GM21515 (cell line): Measurements from ENCODE around the gene LRRIQ4.
A peak's percentile ranks its signal among the peaks of the same experiment; 100 is the strongest.

Experiments used
- ATAC-seq: cut with Tn5 transposase; IDR thresholded peaks from one replicate; pipeline ENCODE4 v1.9.1; 2021; ENCODE audit not compliant: unreplicated experiment

LRRIQ4 gene

DNA sequence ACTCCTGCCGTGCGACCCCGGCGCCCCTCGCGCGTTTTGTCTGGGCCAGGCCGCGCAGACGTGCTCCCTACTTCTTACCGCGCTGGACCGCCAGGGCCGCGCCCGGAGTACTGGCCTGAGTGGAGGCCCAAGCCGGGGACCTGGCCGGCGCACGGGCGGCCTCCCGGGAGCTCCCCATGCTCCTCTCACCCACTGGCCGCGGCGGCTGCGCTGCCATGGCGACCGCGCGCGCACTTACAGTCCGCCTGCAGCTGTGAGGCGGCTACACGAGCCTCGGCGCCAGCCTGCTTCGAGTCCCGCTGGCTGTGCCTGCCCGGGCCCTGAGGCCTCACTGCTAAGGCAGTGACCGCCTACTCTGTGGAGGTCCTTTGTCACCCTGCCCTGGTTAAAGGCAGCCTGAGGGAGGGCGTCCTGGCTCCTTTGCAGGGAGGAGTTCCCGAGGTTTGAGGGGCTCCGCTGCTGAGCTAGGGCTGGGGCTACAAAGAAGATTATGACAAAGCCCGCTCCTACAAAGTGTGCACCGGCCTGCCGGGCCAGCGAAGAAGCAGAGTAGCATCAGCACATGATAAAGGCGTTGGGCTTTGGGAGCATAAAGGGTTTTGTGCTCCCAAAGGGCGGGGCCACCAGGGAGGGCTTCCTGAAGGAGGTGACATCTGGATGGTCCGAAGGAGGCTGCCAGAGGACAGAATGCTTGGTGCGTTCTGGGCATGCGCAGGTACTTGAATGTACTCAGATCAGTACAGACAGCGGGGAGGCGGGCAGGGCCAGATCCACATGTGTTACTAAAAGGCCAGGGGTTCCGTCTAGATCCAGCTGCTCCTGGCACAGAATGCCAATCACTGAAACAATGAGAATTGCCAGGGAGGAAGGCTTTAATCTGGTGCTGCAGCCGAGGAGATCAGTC lies at the start of gene LRRIQ4, which contains the start of gene LRRC34:
LRRIQ4 (plus strand) TSS at position 539 of the 904 bp plus-strand sequence. CDS start 9,052 bp downstream, outside the sequence.
LRRC34 (minus strand) TSS at position 573 of the 904 bp plus-strand sequence; CDS start at position 217, 356 bp downstream.
- ATAC-seq: peak; percentile 65

DNA sequence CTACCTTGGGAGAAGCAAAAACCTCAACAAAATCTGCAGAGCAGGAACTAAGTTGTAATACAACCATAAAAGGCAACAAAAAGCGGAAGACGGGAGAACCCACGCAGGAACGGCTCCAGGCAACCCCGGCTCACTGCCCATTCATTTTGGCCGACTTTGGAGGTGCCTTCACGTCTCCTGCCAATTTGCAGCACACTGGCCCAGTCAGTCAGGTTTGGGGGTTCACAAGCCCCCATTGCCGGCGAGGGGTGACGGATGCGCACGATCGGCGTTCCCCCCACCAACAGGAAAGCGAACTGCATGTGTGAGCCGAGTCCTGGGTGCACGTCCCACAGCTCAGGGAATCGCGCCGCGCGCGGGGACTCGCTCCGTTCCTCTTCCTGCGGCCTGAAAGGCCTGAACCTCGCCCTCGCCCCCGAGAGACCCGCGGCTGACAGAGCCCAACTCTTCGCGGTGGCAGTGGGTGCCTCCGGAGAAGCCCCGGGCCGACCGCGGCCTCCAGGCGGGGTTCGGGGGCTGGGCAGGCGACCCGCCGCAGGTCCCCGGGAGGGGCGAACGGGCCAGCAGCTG lies 48.3 kb upstream of the LRRIQ4 start:
- ATAC-seq: peak; percentile 32

DNA sequence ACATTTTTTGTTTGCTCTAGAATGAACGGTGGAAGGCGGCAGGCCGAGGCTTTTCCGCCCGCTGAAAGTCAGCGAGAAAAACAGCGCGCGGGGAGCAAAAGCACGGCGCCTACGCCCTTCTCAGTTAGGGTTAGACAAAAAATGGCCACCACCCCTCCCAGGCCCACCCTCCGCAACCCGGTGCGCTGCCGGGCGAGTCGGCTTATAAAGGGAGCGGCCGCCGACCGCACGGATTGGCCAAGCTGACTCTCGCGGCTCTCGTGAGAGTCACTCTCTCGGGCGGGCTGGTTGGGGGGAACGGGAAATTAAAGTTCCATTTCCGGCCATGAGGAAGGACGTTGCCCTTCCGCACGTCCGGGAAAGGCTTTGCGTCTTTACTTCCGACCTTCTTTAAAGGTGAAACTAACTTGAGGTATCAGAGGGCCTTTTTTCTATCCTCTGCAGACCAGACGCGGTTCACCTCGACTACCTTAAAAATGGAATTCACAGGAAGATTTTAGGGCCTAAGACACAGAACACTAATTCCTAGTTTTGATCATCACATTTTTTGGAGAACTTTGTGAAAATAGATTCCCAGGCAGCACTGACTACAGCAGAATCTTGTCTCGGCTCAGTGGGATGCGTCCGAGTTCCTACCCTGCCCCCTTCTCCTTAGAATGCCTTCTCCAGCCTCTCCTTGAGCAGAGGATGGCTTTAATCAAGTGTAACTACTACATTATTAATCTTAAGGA lies 47.6 kb upstream of the LRRIQ4 start, which contains the start of gene TERC:
TERC (minus strand) TSS at position 179 of the 731 bp plus-strand sequence.
- ATAC-seq: peak; percentile 80

DNA sequence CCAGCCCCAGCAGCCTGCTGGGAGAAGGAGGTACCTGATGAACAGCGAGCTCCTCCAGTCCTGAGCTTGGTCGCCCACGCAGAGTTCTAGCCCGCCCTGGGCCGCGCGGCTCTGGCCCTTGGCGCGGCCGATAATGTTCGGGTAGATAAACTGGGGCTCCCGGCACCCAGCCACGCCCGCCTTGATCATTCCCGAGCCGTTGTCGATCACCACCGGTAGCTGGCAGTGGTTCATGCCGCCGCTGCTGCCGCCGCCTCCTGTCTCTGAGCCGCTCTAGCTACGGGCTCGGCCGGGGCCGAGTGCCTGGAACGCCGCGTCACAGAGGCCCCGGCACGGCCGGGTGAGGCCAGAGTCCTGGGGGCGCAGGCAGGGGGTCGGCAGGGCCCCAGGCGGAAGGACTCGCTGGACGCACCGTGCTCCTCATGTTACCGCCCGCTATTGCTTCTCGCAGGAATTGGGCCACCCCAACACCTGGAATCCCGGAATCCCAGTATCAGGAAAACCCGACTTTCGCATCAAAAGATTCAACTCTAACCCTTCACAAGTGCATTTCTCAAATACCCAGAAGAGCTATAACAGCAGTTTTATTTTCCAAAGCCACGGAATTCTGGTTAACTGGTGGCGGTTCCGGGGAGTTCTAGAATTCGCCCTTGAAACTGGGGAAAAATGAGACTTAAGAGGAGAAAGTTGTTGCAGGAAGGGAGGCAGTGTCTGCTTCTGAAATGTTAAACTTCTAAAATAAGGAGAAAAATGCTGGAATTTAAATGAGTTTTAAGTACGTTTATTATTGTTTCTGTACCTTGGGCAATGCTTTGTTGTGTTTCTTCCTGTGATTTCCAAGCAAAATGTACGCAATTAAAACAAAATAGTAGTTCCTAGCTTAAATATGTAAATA lies 43.1 kb upstream of the LRRIQ4 start, which contains the start of gene ACTRT3:
ACTRT3 (minus strand) TSS at position 275 of the 895 bp plus-strand sequence; CDS start at position 234, 41 bp downstream.
- peak; percentile 22 for ATAC-seq

DNA sequence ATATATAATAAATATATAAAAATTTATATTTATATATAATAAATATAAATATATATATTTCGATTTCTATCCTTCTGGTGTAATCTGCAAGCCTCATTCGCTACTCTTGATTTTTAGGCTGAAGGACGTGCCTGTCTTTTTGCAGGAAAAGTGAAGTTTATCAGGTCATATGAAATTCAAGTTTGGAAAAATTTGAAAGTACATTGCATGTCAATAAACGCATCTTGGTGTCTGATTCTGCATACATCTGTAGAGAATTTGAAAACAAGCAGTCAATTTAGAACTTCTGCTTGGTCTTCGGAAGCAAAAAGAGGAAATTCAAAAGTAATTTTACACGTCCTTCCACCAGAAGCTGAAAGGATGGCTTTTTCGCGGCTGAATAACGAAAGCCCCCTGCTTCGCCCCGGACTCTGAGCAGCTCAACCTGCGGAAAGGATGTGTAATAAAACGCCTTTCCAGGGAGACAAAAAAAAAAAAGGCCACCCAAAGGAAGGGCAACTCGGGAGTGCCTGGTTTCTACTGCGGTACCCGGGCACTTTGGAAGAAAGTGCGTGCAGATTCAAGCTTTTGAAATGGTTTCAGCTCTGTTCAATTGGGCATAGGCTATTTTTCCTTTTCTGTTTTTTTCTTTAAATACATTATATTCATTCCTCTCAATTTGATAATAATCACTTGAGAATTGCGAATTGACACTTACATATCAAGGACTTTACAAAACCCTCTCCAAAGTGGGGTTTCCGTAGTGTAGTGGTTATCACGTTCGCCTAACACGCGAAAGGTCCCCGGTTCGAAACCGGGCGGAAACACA lies 41.0 kb upstream of the LRRIQ4 start:
- no peak for ATAC-seq

DNA sequence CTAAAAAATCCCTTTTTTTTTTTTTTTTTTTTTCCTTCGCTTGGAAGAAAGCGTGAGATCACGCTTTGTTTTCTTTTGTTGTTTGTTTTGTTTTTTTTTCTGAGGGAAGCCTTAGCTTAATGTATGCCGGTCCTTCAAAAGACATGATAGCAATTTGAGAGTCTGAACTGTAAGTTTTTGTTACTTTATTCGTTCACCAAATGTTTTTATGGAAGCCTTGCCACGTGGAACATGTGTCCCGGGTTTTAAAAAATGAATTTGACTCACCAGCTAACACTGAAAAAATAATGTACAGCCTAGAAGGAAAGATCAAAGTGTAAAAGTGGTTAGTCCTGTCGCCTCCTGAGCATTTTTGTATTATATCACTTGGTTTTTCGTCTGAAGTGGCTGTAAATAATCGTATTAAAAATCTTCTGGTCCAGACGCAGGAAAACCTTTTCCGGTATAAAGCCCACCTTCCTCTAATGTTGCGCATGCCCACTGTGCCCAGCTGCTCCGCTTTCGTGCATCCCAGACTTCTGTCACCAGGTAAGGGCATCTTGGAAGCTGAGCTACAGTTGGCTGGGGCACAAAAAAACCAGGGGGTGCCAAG lies 40.3 kb upstream of the LRRIQ4 start:
- ATAC-seq: peak; percentile 20

DNA sequence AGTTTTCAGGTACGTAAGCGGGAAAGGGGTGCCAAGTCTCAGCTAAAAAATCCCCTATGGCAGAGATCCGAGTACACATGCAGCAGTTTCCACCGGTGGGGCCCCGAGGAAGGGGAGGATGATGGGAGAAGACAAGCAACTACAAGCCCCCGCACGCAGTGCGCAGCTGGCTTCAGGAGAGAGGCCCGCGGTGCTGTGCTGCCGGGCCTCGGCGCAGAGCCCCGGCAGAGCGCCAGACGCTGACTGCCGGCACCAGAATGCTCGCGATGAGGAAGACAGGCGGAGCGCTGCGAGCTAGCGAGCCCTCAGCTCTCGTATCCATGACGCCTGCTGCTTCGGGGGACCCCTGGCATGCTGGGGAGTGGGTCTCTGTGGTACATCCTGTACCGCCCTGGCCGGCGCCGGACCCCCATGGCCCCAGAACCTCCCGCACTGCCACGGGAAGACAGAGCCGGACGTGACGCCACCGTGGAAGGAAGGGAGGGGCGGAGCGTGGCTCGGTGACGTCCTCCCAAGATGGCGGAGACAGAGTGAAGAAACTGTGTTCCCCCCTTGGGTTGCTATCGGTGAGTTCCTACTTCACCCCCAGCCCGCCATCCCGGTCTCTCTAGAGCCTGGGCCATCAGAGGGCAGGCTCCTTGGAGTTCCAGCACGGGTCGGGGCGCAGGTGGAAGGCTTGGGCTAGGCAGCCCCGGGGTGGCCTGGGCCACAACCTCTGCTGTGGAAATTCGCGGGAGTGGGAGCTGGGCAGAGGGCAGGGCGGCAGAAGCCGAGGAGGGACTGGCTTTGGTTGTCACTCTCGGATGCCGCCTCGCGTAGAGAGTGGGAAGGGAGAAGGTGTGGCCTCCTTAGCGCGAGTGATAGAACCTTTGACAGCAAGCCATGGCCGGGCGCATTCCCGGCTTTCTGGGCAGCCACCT lies 39.5 kb upstream of the LRRIQ4 start, which contains the start of gene MYNN:
MYNN (plus strand) TSS at position 500 of the 920 bp plus-strand sequence. CDS start 900 bp downstream, outside the sequence.
- peak; percentile 83 for ATAC-seq

DNA sequence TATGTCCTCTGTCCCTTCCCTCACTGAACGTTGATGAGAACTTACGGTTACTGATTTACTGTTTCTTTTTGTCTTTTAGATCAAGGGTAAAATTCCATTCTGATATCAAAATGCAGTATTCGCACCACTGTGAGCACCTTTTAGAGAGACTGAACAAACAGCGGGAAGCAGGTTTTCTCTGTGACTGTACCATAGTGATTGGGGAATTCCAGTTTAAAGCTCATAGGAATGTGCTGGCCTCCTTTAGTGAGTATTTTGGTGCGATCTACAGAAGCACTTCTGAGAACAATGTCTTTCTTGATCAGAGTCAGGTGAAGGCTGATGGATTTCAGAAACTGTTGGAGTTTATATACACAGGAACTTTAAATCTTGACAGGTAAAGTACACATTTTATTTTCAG lies 38.5 kb upstream of the LRRIQ4 start:
- ATAC-seq: no peak

DNA sequence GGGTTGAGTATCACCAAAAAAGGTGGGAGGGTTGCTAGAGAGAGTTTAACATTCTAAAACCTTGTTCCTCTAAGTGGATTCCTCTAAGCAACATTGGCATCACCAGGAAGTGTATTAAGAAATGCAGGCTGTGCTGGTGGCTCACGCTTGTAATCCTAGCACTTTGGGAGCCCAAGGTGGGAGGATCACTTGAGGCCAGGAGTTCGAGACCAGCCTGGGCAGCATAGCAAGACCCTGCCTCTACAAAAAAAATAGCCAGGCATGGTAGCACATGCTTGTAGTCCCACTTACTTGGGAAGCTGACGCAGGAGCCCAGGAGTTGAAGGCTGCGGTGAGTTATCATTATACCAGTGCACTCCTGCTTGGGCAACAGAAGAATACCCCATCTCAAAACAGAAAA lies 34.8 kb upstream of the LRRIQ4 start:
- ATAC-seq: no peak

DNA sequence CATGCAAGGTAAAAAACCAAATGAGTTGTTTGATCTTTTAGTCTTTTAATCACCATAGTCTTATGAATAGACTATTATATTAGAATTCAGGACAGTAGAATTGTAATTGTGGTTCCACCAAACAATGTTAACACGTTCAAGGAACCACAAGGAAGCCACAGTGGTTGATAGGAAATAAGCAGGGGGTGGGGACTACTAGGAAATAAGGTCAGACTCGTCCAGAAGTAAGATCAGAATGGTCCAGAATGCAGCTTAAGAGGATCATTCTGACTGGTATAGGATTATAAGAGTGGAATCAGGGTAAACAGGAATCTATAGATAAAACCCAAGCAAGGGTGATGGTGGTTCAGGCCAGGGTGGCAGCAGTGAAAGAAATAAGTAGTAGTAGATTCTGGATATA lies 31.9 kb upstream of the LRRIQ4 start:
- no peak for ATAC-seq

DNA sequence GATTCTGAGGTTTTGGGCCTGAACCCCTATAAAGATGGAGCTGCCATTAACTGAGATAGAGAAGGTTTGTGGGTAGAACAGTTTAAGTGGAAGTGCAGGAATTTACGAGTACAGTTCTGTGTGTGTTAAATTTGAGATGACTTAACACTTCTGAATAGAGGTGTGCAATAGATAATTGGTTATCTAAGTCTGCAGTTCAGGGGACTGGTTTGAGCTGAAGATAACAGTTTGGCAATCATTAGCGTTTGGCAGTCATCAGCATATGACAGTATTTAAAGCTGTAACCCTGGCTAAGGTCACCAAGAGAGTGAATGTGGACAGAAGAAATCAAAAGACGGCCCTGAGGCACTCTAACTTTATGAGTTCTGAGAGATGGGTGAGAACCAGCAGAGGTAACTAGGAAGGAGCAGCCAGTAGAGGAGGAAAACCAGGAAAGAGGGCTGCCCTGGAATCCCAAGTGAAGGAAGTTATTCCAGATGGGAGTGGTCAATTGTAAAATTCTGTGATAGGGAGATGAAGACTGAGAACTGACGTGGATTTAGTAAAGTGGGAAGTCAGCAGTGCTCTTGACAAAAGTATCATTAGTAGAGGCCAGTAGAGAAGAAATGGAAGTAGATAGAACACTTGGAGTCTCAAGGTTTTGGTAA lies 31.3 kb upstream of the LRRIQ4 start:
- no peak for ATAC-seq

DNA sequence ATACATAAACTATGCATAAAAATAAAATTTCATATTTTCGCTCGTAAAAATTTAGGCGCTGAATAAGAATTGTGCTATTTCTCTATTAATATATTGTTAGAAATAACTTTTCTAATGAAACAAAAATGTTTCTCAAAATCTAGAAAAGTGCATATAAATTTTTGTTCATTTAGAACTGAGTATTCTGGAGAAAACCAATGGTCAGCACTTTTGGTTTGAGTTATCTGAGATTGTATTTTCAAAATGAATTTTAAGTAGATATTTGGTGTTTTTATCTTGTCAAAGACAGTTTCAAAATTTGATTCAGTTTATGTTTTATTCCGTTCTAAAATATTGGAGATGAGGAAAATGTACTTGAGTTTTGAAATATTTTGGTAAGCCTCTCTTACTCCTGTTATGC lies 25.6 kb upstream of the LRRIQ4 start:
- no peak for ATAC-seq

DNA sequence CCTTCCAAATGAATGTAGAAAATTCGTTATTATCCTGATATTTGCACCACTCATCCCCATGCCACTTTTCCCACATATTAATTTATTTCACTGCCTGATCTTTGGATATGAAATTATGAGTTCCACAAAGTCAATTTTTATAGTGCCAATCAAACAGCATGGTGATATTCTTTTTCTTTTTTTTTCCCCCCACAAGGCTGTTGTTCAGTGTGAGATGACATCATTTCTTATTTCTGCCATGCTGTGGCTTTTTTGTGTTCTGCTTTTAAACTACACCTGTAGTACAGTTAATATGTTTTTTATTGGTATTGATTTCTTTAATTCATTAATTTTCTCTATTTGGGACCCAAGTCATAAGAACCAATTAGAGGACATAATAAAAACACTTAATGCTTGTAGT lies 24.9 kb upstream of the LRRIQ4 start:
- ATAC-seq: no peak

DNA sequence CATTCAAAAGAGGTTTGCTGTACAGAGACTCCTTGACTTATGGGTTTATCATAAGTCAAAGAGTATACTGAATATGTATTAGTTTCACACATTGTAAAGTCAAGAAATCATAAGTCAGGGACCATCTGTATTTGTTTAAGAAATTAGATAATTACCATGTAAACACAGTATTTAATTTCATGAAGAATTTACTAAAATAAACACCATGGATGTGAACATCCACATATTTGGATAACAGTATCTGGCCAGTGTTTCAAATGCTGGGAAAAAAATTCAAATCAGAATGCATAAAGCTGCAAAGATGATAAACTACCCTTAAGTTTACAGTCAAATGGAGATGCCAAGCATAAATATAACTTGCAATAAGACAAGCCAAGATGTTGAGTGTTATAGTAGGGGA lies 22.5 kb upstream of the LRRIQ4 start:
- ATAC-seq: no peak

DNA sequence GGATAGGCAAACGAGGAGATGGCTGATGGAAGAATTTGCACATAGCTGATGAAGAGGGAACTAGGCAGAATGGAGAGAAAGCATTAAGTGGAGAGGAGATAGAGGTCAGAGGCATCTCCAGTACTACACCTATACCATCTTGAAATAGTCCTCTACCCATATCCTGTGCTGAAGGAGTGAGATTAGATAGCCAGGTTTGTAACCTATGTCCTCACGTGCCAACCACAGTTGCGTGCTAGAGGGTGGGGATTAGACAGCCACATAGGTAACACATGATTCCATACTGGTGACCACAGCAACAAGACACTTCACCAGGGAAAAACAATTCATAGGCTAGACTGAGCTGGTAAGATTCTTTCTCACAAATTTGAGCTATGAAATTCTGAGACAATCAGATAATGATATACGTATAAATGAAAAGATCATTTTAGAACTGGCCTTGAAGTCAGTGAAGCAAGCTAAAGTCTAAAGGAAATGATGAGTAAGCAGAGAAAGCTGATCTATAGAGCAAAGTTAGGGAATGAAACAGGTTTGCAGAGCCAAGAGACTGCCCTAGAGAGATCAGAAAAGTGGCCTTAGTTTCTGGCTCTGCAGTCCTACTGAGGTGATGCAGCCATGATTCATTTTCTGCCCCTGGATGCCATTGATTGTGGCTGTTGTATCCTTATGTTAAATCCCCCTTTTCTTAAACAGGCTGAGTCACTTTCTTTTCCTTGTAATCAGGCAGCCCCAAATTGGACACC lies 21.8 kb upstream of the LRRIQ4 start:
- no peak for ATAC-seq

DNA sequence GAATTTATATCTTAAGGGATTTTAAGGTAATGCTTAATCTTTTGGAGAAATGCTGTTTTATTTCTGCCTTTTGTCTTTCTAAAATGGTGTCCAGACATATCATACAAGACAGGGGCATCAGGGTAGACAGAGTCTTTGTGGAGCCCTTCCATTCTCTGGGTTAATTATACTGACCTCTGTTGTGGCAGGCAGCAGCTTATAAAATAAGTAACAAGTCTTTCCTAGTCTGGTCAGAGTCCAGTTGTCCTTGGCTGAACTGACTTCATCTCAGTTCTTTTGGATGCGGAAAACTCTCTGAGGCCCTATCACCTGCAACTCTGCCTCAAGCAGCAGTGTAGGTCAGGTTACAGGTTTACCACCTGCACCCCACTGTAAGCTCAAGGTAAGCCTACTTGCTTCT lies 20.3 kb upstream of the LRRIQ4 start:
- ATAC-seq: no peak

DNA sequence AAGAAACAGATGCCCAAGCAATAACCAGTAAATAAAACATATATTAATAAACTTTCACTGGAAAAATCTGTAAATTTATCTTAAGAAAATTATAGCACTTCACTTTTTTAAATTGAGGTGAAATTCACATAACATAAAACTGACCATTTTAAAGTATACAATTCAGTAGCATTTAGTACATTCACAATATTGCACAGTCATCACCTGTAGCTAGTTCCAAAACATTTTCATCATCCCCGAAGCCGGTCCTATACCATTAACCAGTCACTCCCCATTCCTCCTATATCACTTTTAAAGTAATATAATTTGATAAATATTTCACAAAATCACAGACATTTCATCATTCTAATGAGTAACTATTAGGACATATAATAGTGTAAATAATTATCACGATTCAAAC lies 8.0 kb upstream of the LRRIQ4 start:
- ATAC-seq: no peak
